DMS153 (cell line): Measurements from ENCODE around the gene RPL37.
A peak's percentile ranks its signal among the peaks of the same experiment; 100 is the strongest.
"Not testable (repeated sequence)": the region's sequence is repeated elsewhere in the genome, so short reads cannot be mapped to it uniquely, and the experiment has no call there.

Experiments used
- DNase-seq: peaks from one replicate; lab custom pipeline; 2025; lab: John Stamatoyannopoulos, UW

Gene RPL37

DNA sequence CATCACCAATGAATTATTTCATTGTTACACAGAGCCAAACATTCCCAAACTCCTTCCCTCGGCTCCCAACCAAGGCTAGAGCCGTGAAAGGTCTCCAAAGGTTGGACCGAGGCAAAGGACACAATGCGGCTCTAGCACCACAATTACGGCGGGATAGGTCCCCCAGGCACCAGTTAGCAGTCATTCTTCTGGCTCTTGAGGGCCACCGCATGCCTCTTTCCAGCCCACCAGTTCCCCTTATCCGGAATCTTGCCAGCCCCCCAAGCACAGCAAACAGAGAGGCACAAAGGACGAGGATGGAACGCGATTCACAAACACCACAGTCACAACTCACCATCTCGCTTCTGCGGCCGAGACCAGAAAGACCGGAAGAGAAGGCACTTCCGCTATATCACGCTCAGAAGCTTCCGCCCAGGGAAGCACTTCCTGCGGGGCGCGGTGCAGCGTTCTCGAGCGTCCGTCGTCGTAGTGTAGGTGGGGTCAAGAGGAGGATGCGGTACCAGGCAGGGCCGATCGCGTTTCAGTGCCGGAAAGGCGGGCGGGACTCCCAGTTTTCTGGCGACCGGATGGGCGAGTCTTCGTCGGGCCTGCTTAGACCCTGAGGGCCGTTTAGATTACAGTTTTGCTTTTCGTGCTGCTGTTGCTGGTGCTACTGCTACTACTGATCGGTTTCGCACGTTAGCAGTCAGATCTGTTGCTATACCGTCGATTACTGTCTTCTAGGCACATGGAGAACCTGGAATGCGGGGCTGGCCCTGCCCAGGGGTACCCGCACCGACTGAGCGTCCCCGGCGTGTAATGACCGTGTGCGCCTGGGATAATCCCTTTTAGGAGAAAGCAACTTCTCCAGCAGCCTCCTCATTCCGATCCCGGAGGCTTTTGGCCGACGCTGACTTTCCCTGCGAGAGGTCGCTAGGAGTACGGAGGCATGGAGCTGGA is at the start of gene RPL37:
RPL37 (minus strand) TSS at position 374 of the 939 bp plus-strand sequence; CDS start at position 337, 37 bp downstream.
- DNase-seq: peak; percentile 98

- not testable (repeated sequence) for DNase-seq
Measured at GRCh38 chr5:40883051-40883450, 48.0 kb upstream of the RPL37 start.

DNA sequence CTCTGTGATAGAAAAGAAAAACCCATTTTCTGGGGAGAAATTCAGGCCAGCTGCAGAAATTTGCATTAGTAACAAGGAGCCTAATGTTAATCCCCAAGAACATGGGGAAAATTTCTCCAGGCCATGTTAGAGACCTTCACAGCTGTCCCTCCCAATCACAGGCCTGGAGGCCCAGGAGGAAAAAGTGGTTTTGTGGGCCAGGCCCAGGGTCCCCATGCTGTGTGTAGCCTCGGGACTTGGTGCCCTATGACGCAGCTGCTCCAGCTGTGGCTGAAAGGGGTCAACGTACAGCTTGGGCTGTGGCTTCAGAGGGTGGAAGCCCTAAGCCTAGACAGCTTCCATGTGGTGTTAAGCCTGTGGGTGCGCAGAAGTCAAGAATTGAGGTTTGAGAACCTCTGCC is 47.3 kb upstream of the RPL37 start:
- no peak for DNase-seq

DNA sequence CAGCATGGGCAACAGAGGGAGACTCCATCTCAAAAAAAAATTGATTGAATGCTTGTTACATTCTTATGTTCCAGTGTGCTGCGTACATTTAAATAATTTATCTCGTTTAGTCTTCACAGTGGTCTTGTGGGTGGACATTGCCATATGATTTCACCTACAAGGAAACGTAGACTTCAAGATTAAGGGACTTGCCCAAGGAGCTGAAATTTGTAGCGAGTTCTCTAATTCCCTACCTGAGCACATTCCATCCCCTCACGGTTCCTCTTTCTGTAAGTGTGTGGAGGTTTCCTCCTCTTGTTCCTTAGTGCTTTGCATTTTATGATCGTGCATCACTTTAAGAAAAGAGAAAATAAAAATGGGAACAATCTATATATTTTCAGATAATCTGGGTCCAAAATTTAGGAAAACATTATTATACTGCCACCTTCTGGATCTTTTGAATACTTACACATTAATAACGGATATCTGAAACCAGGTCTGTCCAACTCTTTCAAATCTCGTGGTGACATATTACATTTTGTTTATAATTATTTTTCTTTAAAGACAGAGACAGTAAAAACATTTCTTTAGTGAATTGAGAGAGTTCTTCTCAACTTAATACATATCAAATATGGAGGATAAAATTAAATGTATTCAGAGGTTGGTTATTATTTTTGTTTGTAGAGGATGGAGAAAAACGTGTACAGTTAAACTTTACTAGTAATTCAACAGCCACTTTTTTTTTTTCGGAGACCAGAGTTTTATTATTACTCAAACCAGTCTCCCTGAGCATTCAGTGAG is 44.3 kb upstream of the RPL37 start:
- no peak for DNase-seq

- no peak for DNase-seq
Measured at GRCh38 chr5:40877371-40877988, 42.5 kb upstream of the RPL37 start.

DNA sequence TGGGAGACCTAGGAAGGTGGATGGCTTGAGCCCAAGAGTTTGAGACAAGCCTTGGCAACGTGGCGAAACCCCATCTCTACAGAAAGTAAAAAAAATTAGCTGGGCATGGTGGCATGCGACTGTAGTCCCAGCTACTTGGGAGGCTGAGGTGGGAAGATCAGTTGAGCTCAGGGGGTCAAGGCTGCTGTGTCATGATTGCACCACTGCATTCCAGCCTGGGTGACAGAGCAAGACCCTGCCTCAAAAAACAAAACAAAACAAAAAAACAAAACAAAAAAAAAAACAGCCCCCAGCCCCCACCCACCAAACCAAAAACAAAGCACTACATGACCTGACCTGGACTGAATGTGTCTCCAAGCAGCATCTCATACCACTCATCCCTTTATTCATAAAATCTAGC is 40.9 kb upstream of the RPL37 start:
- DNase-seq: no peak

GRCh38 chr5:40873286-40873880 is 38.4 kb upstream of the RPL37 start:
- no peak for DNase-seq

- DNase-seq: not testable (repeated sequence)
Measured at GRCh38 chr5:40872253-40872652, 37.2 kb upstream of the RPL37 start.

GRCh38 chr5:40871177-40871576 is 36.2 kb upstream of the RPL37 start:
- DNase-seq: no peak

GRCh38 chr5:40869384-40869783 is 34.4 kb upstream of the RPL37 start:
- DNase-seq: no peak

DNA sequence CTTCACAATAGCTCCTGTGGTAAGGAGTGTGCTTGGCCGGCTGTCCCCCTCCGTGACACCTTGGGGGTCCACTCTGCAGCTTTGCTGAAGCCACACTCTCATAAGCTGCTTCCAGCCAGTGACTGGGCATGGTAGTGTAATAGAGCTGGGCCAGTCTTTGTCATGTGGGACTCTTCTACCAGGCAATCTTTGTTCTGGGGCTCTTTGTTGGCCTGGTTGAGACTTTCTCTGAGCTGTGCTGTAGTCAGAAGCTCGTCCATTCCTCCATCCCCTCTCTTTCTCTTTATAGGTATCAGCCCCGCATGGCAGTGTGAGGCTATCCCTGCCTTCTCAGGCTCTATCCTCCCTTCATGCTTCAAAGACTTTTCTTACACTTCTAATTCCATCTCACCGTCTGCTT is 31.8 kb upstream of the RPL37 start:
- DNase-seq: no peak

DNA sequence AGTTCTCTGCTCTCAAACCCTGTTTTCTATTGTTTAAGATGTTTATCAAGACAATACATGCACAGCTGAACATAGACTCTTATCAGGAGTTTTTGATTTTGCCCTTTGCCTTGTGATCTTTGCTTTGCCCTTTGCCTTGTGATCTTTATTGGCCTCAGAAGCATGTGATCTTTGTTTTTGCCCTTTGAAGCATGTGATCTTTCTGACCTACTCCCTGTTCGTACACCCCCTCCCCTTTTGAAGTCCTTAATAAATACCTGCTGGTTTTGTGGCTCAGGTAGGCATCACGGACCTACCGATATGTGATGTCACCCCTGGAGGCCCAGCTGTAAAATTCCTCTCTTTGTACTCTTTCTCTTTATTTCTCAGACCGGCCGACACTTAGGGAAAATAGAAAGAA is 30.0 kb upstream of the RPL37 start:
- DNase-seq: not testable (repeated sequence)

- DNase-seq: no peak
Measured at GRCh38 chr5:40860711-40861110, 25.7 kb upstream of the RPL37 start.

DNA sequence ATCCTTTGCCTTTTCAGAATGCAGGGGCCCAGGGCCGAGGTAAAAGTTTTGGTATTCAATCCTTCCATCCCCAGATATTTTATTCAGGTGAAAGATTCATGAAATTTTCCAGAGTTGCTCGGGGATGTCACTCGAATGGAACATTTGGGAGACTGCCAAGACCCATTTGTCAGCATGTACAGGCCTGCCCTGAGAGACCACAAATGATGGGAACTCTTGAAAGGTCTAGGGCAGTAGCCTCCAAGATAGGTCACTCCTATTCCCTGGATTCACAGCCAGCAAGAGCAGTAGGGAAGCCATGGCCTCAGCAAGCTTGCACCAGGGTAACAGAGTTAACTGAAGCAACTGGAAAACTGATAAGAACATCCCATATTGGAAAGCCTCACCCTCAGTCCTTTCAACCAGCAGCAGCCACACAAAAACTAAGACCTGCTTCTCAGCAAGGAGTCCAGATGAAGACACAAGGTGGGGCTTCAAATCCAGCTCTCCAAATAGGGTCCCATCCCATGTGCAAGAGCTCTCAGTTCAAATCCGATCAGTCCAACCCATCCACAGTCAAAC is 18.7 kb upstream of the RPL37 start:
- no peak for DNase-seq

DNA sequence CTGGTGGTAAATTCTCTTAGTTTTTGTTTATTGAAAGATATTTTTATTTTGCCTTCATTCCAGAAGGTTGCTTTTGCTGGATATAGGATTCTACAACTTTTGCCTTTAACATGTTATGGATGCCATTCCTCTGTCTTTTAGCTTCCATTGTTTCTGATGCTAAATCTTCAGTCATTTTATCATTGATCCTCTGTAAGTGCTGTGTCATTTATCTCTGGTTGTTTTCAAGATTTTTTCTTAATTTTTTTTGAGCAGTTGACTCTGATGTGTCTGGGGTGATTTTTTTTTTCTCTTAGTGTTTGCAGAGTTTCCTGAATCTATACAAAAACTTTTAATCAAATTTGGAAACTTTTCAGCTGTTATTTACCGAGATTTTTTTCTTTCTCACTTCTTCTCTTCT is 12.5 kb upstream of the RPL37 start:
- DNase-seq: no peak

DNA sequence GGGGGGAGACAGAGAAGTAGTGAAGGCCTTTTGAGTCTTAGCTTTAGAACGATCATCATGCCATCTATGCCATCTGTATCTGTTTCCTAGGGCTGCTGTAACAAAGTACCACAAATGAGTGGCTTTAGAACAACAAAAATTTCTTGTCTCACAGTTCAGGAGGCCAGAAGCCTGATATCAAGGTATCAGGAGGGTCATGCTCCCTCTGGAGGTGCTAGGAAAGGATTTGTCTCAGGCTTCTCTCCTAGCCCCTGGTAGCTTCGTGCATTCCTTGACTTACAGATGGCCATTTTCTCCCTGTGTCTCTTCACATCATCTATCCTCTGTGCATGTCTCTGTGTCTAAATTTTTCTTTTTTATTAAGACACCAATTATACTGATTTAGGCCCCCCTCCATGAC is 11.3 kb upstream of the RPL37 start:
- DNase-seq: no peak

DNA sequence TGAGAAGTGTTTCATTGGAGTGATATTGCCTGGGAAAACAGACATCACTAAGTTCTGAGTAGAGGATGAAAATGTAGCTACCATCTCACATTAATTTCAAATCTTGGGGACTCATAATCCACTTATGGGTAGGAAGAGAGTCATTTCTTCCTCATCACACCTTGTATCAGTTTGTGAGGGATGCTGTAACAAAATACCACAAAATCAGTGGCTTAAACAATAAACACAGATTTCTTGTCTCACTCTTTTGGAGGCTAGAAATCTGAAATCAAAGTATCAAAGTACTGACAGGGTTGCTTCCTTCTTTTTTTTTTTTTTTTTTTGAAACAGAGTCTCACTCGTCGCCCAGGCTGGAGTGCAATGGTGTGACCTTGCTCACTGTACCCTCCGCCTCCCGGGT is 9.5 kb upstream of the RPL37 start:
- DNase-seq: no peak

GRCh38 chr5:40842351-40842750 is 7.3 kb upstream of the RPL37 start:
- DNase-seq: no peak

- DNase-seq: peak; percentile 50
Measured at GRCh38 chr5:40841068-40841805, 6.2 kb upstream of the RPL37 start, which contains the start of gene CARD6. Gene CARD6 (plus strand): TSS chr5:40841367. CDS start chr5:40841383, 16 bp downstream.

DNA sequence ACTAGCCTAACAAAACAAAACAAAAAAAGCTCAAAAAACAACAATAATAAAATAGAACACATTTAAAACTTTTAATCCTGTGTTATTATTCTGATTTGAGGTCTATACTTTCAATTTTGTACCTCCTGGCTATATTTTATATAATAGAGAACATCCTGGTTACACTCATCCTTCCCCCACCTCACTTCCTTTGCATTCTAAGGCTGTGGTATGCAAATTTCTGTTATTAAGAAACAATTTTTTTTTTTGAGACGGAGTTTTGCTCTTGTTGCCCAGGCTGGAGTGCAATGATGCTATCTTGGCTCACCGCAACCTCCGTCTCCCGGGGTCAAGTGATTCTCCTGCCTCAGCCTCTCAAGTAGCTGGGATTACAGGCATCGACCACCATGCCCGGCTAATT is 3.1 kb upstream of the RPL37 start:
- no peak for DNase-seq

DNA sequence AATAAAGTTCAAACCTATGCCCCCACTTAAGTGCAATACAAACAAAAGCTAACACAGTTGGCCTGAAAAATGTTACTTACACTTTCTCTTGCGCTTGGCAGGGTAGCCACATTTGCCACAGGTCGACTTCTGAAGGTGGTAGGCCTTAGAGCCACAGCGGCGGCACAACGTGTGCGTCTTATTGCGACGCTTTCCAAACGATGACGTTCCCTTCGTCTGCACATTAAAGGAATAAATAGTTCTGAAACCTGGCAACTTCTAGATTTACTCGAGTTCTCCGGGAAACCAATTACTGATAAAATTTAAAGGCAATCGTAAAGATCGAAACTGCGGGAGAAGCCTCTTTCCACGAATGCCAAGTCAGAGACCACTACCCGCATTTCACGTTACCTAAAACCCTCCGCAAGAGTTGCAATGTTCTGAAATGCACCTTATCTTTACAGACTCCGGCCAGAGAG is 602 bp downstream of the RPL37 start:
- DNase-seq: no peak
